HL-60 (cell line): ENCODE results near the gene SELENOO.

Experiments used
- GABPA ChIP-seq: IDR thresholded peaks from 2 replicates; pipeline ENCODE4 v1.6.1; 2012; ENCODE audit warnings: low read depth
- TF ChIP-seq, protein P1 (sequence below): IDR thresholded peaks from one replicate; pipeline ENCODE4 v1.5.1; 2011; ENCODE audit warnings: low read length, control low read depth, inconsistent platforms; ENCODE audit not compliant: insufficient read depth
- TF ChIP-seq, protein P2 (sequence below): IDR thresholded peaks from 2 replicates; pipeline ENCODE4 v1.6.1; 2012; ENCODE audit warnings: low read depth; ENCODE audit not compliant: insufficient replicate concordance

DNA sequence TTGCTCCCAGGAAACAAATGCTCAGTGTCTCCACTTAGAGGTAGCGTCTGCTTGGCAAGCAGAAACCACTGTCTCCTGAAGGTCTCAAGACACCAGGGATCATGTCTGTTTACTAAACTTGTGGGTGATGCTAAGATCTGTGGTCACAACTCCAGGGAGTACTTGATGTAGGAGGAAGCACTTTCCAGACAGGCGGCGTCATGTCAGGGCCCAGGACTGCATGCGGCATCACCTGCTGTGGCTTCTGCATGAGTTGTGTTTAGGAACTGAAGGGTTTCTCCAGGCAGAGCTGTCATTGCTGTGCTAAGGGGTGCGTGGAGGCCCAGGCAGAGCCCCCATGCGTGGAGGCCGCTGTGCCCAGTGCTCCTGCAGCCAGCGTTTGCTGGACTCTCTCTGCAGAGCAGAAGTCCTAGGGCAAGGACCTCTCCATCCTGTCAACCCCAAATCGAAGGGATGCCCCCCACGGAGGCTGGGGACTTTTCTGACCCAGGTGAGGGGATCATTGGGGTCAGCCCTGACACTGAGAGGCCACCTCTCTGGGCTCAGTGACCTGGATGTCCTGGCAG, 38.3 kb upstream of the SELENOO start:
- no peak for TF ChIP-seq GABPA
- TF ChIP-seq, protein P1, sequence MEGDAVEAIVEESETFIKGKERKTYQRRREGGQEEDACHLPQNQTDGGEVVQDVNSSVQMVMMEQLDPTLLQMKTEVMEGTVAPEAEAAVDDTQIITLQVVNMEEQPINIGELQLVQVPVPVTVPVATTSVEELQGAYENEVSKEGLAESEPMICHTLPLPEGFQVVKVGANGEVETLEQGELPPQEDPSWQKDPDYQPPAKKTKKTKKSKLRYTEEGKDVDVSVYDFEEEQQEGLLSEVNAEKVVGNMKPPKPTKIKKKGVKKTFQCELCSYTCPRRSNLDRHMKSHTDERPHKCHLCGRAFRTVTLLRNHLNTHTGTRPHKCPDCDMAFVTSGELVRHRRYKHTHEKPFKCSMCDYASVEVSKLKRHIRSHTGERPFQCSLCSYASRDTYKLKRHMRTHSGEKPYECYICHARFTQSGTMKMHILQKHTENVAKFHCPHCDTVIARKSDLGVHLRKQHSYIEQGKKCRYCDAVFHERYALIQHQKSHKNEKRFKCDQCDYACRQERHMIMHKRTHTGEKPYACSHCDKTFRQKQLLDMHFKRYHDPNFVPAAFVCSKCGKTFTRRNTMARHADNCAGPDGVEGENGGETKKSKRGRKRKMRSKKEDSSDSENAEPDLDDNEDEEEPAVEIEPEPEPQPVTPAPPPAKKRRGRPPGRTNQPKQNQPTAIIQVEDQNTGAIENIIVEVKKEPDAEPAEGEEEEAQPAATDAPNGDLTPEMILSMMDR: no peak
- TF ChIP-seq, protein P2, sequence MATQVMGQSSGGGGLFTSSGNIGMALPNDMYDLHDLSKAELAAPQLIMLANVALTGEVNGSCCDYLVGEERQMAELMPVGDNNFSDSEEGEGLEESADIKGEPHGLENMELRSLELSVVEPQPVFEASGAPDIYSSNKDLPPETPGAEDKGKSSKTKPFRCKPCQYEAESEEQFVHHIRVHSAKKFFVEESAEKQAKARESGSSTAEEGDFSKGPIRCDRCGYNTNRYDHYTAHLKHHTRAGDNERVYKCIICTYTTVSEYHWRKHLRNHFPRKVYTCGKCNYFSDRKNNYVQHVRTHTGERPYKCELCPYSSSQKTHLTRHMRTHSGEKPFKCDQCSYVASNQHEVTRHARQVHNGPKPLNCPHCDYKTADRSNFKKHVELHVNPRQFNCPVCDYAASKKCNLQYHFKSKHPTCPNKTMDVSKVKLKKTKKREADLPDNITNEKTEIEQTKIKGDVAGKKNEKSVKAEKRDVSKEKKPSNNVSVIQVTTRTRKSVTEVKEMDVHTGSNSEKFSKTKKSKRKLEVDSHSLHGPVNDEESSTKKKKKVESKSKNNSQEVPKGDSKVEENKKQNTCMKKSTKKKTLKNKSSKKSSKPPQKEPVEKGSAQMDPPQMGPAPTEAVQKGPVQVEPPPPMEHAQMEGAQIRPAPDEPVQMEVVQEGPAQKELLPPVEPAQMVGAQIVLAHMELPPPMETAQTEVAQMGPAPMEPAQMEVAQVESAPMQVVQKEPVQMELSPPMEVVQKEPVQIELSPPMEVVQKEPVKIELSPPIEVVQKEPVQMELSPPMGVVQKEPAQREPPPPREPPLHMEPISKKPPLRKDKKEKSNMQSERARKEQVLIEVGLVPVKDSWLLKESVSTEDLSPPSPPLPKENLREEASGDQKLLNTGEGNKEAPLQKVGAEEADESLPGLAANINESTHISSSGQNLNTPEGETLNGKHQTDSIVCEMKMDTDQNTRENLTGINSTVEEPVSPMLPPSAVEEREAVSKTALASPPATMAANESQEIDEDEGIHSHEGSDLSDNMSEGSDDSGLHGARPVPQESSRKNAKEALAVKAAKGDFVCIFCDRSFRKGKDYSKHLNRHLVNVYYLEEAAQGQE: no peak
